CD14-positive monocyte (primary cell): ENCODE measurements around the gene MAP3K3. TPM values are rescaled to one million over a fixed set of nuclear protein-coding genes. Genes with fewer than 3 reads are reported as not detected.
A peak's percentile ranks its signal among the peaks of the same experiment; 100 is the strongest.

ENCODE experiments used
- DNase-seq, 3 donors: peaks; one replicate each; pipeline ENCODE4 v3.0.0-alpha.2; 2011 to 2022
- H2AFZ ChIP-seq: 2 replicates; pipeline ENCODE4 v1.6.0; 2012; ENCODE audit warnings: mild to moderate bottlenecking, low read depth, low read length, inconsistent platforms; ENCODE audit not compliant: insufficient read depth, poor library complexity, severe bottlenecking
- H3K27ac ChIP-seq, 2 donors: 1 replicate in 1 of 2; 2 replicates in 1 of 2; pipeline ENCODE4 v1.5.1; 2012 to 2013; ENCODE audit warnings: low read length in 2 of 2, control low read depth in 1 of 2, inconsistent platforms in 1 of 2, low read depth in 1 of 2, mild to moderate bottlenecking in 1 of 2
- H3K27me3 ChIP-seq, 2 donors: one replicate each; pipeline versions ENCODE4 v1.6.0 to v1.6.1; 2011 to 2013; ENCODE audit warnings: low read length in 2 of 2; ENCODE audit not compliant: control insufficient read depth in 2 of 2, insufficient read depth in 2 of 2
- H3K36me3 ChIP-seq, 2 donors: replicated peaks in 1 of 2; 1 replicate in 1 of 2; 2 replicates in 1 of 2; pipeline versions ENCODE4 v1.5.1 to v1.6.1; 2012 to 2013; ENCODE audit warnings: low read length in 2 of 2, control low read depth in 1 of 2, inconsistent platforms in 1 of 2, mild to moderate bottlenecking in 1 of 2; ENCODE audit not compliant: insufficient read depth in 2 of 2, control insufficient read depth in 1 of 2
- H3K4me1 ChIP-seq, 2 donors: 1 replicate in 1 of 2; 2 replicates in 1 of 2; pipeline versions ENCODE4 v1.5.1 to v1.6.1; 2012 to 2013; ENCODE audit warnings: low read length in 2 of 2, control low read depth in 1 of 2, inconsistent platforms in 1 of 2, mild to moderate bottlenecking in 1 of 2, moderate library complexity in 1 of 2; ENCODE audit not compliant: insufficient read depth in 2 of 2, control insufficient read depth in 1 of 2
- H3K4me2 ChIP-seq: replicated peaks from 2 replicates; pipeline ENCODE3; 2012; ENCODE audit warnings: low read length, moderate library complexity, mild to moderate bottlenecking; ENCODE audit not compliant: poor library complexity, severe bottlenecking; ENCODE audit errors: extremely low read depth
- H3K4me3 ChIP-seq, 3 experiments: fragments of 200-600 bp in 1 of 3; sonication (generic) in 1 of 3; replicated peaks in 1 of 3; 1 replicate in 2 of 3; 2 replicates in 1 of 3; pipeline ENCODE4 v1.5.1; 2011 to 2013; ENCODE audit warnings: low read length in 3 of 3, mild to moderate bottlenecking in 3 of 3, control low read depth in 2 of 3, low read depth in 2 of 3, inconsistent platforms in 1 of 3, moderate library complexity in 1 of 3
- H3K79me2 ChIP-seq: 2 replicates; pipeline ENCODE4 v1.6.0; 2012; ENCODE audit warnings: mild to moderate bottlenecking, control low read depth, inconsistent platforms, low read length, moderate library complexity; ENCODE audit not compliant: insufficient read depth
- H3K9ac ChIP-seq: 2 replicates; pipeline ENCODE4 v1.6.0; 2017; ENCODE audit warnings: low read length, mild to moderate bottlenecking; ENCODE audit not compliant: insufficient read depth, poor library complexity, severe bottlenecking
- H3K9me3 ChIP-seq, 2 donors: replicated peaks in 1 of 2; 1 replicate in 1 of 2; 2 replicates in 1 of 2; pipeline versions ENCODE4 v1.5.1 to v1.6.1; 2012 to 2013; ENCODE audit warnings: low read length in 2 of 2, control low read depth in 1 of 2; ENCODE audit not compliant: control insufficient read depth in 1 of 2, insufficient read depth in 1 of 2
- H4K20me1 ChIP-seq: 2 replicates; pipeline ENCODE4 v1.6.0; 2012; ENCODE audit warnings: mild to moderate bottlenecking, low read length, control low read depth, moderate library complexity; ENCODE audit not compliant: insufficient read depth
- H3K27ac Mint-ChIP-seq, 7 donors: one replicate each; pipeline ENCODE4 v1.8.0; 2020; ENCODE audit warnings: mild to moderate bottlenecking in 7 of 7, mixed read lengths in 7 of 7, moderate library complexity in 6 of 7, inconsistent platforms in 2 of 7
- H3K27me3 Mint-ChIP-seq, 3 donors: one replicate each; pipeline ENCODE4 v1.8.0; 2021 to 2022; ENCODE audit warnings: low read depth in 3 of 3, mild to moderate bottlenecking in 3 of 3, mixed read lengths in 3 of 3, moderate library complexity in 3 of 3, inconsistent platforms in 1 of 3
- H3K36me3 Mint-ChIP-seq, 2 donors: one replicate each; pipeline ENCODE4 v1.8.0; 2020; ENCODE audit warnings: mixed read lengths in 2 of 2, inconsistent platforms in 1 of 2, mild to moderate bottlenecking in 1 of 2
- H3K4me1 Mint-ChIP-seq: one replicate; pipeline ENCODE4 v1.8.0; 2020; ENCODE audit warnings: mild to moderate bottlenecking, mixed read lengths
- H3K4me3 Mint-ChIP-seq, 2 donors: one replicate each; pipeline ENCODE4 v1.8.0; 2020; ENCODE audit warnings: mild to moderate bottlenecking in 2 of 2, mixed read lengths in 2 of 2, moderate library complexity in 1 of 2
- H3K9me3 Mint-ChIP-seq, 7 donors: one replicate each; pipeline ENCODE4 v1.8.0; 2020 to 2022; ENCODE audit warnings: mixed read lengths in 7 of 7, mild to moderate bottlenecking in 6 of 7, moderate library complexity in 6 of 7, inconsistent platforms in 2 of 7
- CTCF ChIP-seq: fragments of 200-600 bp; IDR thresholded peaks from one replicate; pipeline ENCODE4 v1.8.0; 2022; ENCODE audit warnings: antibody characterized with exemption, mild to moderate bottlenecking
- WGBS: methylation state at CpG from one replicate; pipeline ENCODE4 v1.1.5; 2013; ENCODE audit warnings: missing lambda C conversion rate; ENCODE audit not compliant: insufficient coverage; 5-methylcytosine and 5-hydroxymethylcytosine counted together
- intact Hi-C, 2 donors: fragments of 100-400 bp; cut with micrococcal nuclease; formaldehyde crosslinking; loops; one replicate each; pipeline versions ENCODE4 v1.15.0 to v1.15.1; 2023
- polyA plus RNA-seq, 3 donors: library from polyadenylated mRNA; depleted of rRNA in 1 of 3; unstranded in 2 of 3; stranded (reverse) in 1 of 3; fragments of 300-500 nt in 2 of 3; fragments of >200 nt in 1 of 3; fragmentation: Illumina TruSeq in 2 of 3; gene quantifications; 1 replicate in 2 of 3; 2 replicates in 1 of 3; pipeline ENCODE4 v1.2.3, GENCODE V29; 2012 to 2021

Gene MAP3K3
- polyA plus RNA-seq, 3 donors: 52.2 to 219 (median 63.6) TPM

- Mint-ChIP-seq H3K4me1 (no peaks in the 10 kb centered on the region), H3K9me3 (no peaks in the 10 kb centered on the region), H3K27ac (peak overlapping the region in 3 of 7 donors; percentile 25 to 78 (median 27)), H3K4me3 (no peak overlapping the region), H3K27me3 (peaks cover 0 to 6% (median 0%) of the 10 kb centered on the region in 3 donors), H3K36me3 (peaks cover 61 to 77% of the 10 kb centered on the region in 2 donors)
- no peak for DNase-seq
- Histone ChIP-seq H3K4me3 (no peak overlapping the region), H3K9ac (no peak overlapping the region), H3K36me3 (peaks cover 55 to 71% of the 10 kb centered on the region in 2 donors), H3K27me3 (no peaks in the 10 kb centered on the region), H3K4me1 (no peaks in the 10 kb centered on the region), H4K20me1 (no peaks in the 10 kb centered on the region), H3K79me2 (no peaks in the 10 kb centered on the region), H3K4me2 (no peak overlapping the region), H3K27ac (no peak overlapping the region), H2AFZ (no peak overlapping the region), H3K9me3 (no peaks in the 10 kb centered on the region)
- 100% methylated on average over 2 of the region's 3 CpGs for WGBS
- TF ChIP-seq CTCF: no peak
- intact Hi-C loops: no loop called here
Measured at GRCh38 chr17:63592797-63593196, 29.4 kb upstream of the MAP3K3 start.

GRCh38 chr17:63595132-63595531 lies 27.1 kb upstream of the MAP3K3 start:
- Histone ChIP-seq H3K4me1 (peaks cover 2% of the 10 kb centered on the region in 2 donors), H3K79me2 (no peaks in the 10 kb centered on the region), H3K9ac (no peak overlapping the region), H4K20me1 (no peaks in the 10 kb centered on the region), H3K4me3 (no peak overlapping the region), H2AFZ (no peak overlapping the region), H3K4me2 (no peak overlapping the region), H3K36me3 (peaks cover 32 to 47% of the 10 kb centered on the region in 2 donors), H3K27ac (no peak overlapping the region), H3K9me3 (no peaks in the 10 kb centered on the region), H3K27me3 (no peaks in the 10 kb centered on the region)
- H3K9me3 Mint-ChIP-seq: no peaks in the 10 kb centered on the region
- TF ChIP-seq CTCF: no peak
- intact Hi-C loops: no loop called here
- WGBS: 100% methylated on average over 1 of the region's 3 CpGs
- H3K27ac Mint-ChIP-seq: no peak overlapping the region
- H3K4me1 Mint-ChIP-seq: peaks cover 2% of the 10 kb centered on the region
- H3K27me3 Mint-ChIP-seq: peaks cover 0 to 4% (median 0%) of the 10 kb centered on the region in 3 donors
- DNase-seq: no peak
- H3K4me3 Mint-ChIP-seq: no peak overlapping the region
- peaks cover 39 to 54% of the 10 kb centered on the region in 2 donors for H3K36me3 Mint-ChIP-seq
